HUES64 (cell line): ENCODE results near the gene GATAD2B.

Source experiments
- H3K27ac ChIP-seq: 2 replicates; pipeline ENCODE4 v1.7.0; 2013; ENCODE audit warnings: low read depth, low read length, inconsistent platforms
- H3K27me3 ChIP-seq: 2 replicates; pipeline ENCODE4 v1.6.1; 2013; ENCODE audit warnings: mild to moderate bottlenecking, low read length; ENCODE audit not compliant: insufficient read depth
- H3K36me3 ChIP-seq: 2 replicates; pipeline ENCODE4 v1.6.1; 2013; ENCODE audit warnings: mild to moderate bottlenecking, low read length; ENCODE audit not compliant: insufficient read depth
- H3K4me1 ChIP-seq: 2 replicates; pipeline ENCODE4 v1.6.1; 2013; ENCODE audit warnings: mild to moderate bottlenecking, low read length, moderate library complexity; ENCODE audit not compliant: insufficient read depth
- H3K4me3 ChIP-seq: 2 replicates; pipeline ENCODE4 v1.5.1; 2013; ENCODE audit warnings: mild to moderate bottlenecking, low read length, moderate library complexity
- H3K9ac ChIP-seq: 2 replicates; pipeline ENCODE4 v1.6.1; 2013; ENCODE audit warnings: mild to moderate bottlenecking, low read depth, low read length
- H3K9me3 ChIP-seq: 2 replicates; pipeline ENCODE4 v1.6.1; 2013; ENCODE audit warnings: low read depth, low read length; ENCODE audit not compliant: insufficient read depth
- WGBS: fragments of 150-250, 120-280 bp; methylation state at CpG from one replicate; pipeline ENCODE4 v1.1.7; 2013; ENCODE audit warnings: missing lambda C conversion rate; 5-methylcytosine and 5-hydroxymethylcytosine counted together

The GATAD2B gene

DNA sequence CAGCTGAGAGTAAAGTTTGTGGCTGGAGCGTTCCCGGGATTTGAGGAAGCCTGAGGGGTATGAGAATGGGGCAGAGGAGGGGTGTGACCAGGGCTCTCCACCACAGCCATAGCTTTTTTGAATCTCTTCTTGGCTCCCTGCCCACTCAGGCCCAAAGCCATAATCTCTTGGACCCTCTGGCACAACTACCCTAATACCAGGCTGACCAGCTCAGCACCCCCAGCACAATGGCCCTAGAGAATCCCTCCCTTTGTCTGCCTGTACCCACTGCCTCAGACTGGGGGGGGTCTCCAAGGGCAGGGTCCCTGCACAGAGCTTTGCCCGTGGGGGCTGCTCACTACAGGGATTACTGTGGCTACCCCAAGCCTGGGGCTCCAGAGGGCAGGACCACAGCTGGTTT is 16.2 kb upstream of the GATAD2B start:
- Histone ChIP-seq H3K36me3 (peaks cover 77% of the 10 kb centered on the region), H3K9ac (no peak overlapping the region)

DNA sequence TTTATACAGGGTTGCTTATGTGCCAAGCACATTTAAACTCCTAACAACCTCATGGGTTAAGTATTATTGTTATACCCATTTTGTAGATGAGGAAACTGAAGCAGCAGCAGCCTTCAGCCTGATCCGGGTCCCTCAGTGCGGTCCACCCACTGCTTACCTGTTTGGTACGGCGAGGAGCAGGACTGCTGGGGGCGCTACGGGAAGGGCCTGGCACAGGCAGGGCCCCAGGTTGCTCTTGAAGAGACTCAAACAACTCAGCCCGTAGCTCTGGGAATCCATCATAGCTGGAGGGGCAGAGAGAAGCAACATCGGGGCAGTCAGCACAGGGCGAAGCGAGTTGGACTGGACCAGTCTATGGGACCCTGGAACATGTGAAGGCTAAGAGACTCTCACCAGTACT is 14.6 kb upstream of the GATAD2B start:
- 95% methylated on average over 10 of the region's 10 CpGs for WGBS
- H3K36me3 ChIP-seq = peaks cover 83% of the 10 kb centered on the region

More for the DNA sequence above, 16.2 kb upstream of the GATAD2B start:
- H3K4me3 ChIP-seq = no peak overlapping the region
- no peaks in the 10 kb centered on the region for H3K9me3 ChIP-seq
- no peak overlapping the region for H3K27ac ChIP-seq
- H3K4me1 ChIP-seq = no peaks in the 10 kb centered on the region
- WGBS = 95% methylated on average over 3 of the region's 3 CpGs
- H3K27me3 ChIP-seq = no peaks in the 10 kb centered on the region

DNA sequence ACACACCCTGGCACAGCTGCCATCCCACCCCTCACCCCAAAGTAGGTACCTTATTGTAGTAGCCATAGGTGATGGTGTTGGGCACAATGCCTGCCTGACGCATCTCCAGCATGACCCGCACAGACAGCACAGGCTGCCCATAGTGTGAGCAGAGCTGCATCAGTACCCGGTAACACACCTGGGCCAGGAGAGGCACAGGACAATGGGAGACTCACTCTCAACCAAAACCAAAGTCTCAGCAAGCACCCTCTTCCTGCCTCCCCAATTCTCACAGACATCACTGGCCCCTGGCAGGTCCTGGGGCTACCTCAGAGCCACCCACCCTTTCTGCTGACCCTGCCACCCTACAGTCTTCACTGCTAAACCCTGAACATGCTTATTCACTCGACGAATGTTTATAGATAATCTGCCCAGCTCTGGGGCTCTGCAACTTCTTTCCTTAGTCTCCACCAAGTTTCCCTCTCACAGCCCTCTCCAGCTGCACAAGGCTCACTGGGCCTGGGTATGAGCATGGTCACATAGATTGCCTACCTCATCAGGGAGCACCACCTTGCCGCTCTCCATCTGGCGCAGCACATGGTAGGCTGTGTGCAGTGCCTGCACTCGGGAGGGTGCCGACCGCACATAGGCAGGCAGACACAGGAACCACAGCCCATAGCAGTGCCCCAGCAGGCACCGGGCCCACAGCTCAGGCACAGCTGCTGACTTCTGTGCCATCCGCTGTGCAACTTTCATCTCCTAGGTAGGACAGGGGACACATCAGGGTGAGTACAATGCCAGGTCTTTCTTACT is 13.4 kb upstream of the GATAD2B start:
- H3K4me3 ChIP-seq = no peak overlapping the region
- H3K27ac ChIP-seq = no peak overlapping the region
- 97% methylated on average over 12 of the region's 12 CpGs for WGBS
- no peaks in the 10 kb centered on the region for H3K9me3 ChIP-seq
- peaks cover 84% of the 10 kb centered on the region for H3K36me3 ChIP-seq
- no peak overlapping the region for H3K9ac ChIP-seq
- H3K4me1 ChIP-seq = no peaks in the 10 kb centered on the region
- H3K27me3 ChIP-seq = no peaks in the 10 kb centered on the region

More for the DNA sequence above, 14.6 kb upstream of the GATAD2B start:
- Histone ChIP-seq H3K4me1 (no peaks in the 10 kb centered on the region), H3K27me3 (no peaks in the 10 kb centered on the region), H3K9ac (no peak overlapping the region), H3K9me3 (no peaks in the 10 kb centered on the region), H3K4me3 (no peak overlapping the region), H3K27ac (no peak overlapping the region)

DNA sequence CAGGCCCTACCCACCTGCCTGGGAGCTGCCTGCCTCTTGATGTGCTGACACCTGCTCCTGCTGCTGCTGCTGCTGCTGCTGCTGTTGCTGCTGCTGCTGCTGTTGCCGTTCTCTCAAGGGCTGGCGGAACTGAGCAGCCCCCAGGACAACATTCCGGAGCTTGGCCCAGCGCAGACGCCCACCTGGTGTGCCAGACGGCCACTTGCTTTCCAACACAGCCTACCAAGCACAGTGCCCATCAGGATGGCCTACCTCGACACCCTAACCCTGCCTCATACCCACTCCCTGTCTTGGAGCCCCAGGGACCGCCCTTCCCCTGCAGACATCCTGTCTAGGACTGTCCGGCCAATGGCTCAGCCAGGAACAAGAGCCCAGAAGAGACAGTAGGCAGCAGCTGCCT is 12.0 kb upstream of the GATAD2B start:
- 98% methylated on average over 9 of the region's 9 CpGs for WGBS
- Histone ChIP-seq H3K4me3 (no peak overlapping the region), H3K27ac (no peak overlapping the region), H3K27me3 (no peaks in the 10 kb centered on the region), H3K36me3 (peaks cover 79% of the 10 kb centered on the region), H3K4me1 (no peaks in the 10 kb centered on the region), H3K9me3 (no peaks in the 10 kb centered on the region), H3K9ac (no peak overlapping the region)

DNA sequence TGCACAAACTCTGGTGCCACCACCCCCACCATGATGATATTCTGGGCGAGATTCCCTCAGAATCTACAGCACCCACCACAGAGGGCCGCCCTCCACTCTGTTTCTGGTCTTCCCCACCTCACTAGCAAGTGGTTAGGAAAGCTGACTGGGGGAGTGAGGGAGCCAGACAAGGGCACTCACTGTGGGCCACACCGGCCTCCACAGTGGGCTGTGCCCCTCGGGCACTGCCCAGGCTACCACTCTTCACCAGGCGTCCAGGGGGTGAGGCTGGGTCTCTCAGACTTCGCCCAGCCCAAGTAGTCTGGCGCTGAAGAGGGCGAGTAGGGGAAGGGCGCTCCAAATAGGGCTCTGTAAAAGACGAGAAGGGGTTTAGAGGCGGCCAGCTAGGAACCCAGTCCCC is 11.2 kb upstream of the GATAD2B start:
- Histone ChIP-seq H3K27ac (no peak overlapping the region), H3K4me3 (no peak overlapping the region), H3K9ac (no peak overlapping the region), H3K9me3 (no peaks in the 10 kb centered on the region), H3K4me1 (no peaks in the 10 kb centered on the region), H3K36me3 (peaks cover 73% of the 10 kb centered on the region), H3K27me3 (no peaks in the 10 kb centered on the region)
- 94% methylated on average over 11 of the region's 11 CpGs for WGBS

DNA sequence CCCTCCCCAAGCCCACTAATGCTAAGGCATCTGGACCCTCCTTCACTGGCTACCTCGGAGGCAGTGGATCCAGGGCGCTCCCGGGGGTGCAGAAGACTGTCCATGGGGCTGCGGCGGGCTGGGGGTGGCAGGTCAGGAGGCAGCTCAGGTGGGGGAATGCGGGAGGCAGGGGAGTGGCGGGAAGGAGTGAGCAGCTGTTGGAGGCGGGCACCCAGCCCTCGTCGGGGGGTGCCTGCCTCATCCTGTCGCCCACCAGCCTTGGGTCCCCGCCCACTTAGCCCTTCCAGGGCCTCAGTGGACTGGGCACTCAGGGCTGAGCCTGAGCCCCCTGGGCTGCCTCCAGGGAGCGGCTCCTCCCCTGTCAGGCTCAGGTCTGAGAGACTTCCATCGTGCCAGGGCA is 10.7 kb upstream of the GATAD2B start:
- H3K9me3 ChIP-seq = no peaks in the 10 kb centered on the region
- WGBS = 96% methylated on average over 14 of the region's 14 CpGs
- H3K27me3 ChIP-seq = no peaks in the 10 kb centered on the region
- H3K27ac ChIP-seq = no peak overlapping the region
- H3K4me1 ChIP-seq = no peaks in the 10 kb centered on the region
- no peak overlapping the region for H3K4me3 ChIP-seq
- peaks cover 69% of the 10 kb centered on the region for H3K36me3 ChIP-seq
- no peak overlapping the region for H3K9ac ChIP-seq

DNA sequence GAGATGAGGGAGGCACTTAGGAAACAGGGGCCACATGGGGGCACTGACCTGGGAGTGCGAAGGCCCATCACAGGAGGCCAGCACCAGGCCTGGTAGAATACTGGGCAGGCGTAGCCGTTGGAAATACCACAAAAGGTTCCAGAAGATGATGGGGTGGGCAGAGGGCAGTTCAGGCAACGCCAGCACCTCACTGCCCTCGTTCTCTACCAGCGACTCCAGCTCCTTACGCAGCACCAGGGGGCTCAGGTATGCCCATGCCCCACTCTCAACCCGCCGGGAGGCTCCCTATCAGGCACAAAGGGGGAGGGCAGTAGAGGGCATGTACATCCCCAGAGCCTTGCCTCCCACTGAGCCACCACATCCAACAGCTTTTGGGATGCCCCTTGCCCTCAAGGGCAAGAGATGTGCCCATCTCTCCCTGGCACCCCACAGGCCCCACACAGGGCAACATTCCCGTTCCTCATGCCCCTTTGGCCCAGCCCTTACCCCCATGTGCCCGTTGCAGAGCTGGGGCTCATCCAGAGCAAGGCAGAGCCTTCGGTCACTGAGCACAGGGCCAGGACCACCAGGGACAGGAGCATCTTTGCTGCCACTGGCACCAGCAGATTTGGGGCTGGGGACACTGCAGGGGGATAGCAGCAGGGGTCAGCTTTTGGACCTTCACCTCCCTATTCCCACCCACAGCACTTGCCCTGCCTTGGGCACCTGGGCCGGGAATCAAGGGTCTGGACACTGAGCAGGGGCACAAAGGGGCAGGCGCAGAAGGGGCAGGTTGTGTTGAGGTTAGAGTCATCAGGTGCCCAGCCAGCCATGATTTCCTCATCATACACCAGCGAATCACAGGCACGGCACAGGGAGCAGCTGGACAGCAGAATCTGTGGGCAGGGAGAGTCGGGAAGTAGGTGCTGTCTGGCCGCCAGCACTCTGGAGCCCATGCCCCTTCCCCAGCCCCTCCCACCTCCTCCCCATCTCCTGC is 9.7 kb upstream of the GATAD2B start:
- 95% methylated on average over 18 of the region's 18 CpGs for WGBS
- H3K4me3 ChIP-seq = no peak overlapping the region
- no peak overlapping the region for H3K9ac ChIP-seq
- no peaks in the 10 kb centered on the region for H3K4me1 ChIP-seq
- no peaks in the 10 kb centered on the region for H3K9me3 ChIP-seq
- H3K27me3 ChIP-seq = no peaks in the 10 kb centered on the region
- no peak overlapping the region for H3K27ac ChIP-seq
- H3K36me3 ChIP-seq = peaks cover 65% of the 10 kb centered on the region

DNA sequence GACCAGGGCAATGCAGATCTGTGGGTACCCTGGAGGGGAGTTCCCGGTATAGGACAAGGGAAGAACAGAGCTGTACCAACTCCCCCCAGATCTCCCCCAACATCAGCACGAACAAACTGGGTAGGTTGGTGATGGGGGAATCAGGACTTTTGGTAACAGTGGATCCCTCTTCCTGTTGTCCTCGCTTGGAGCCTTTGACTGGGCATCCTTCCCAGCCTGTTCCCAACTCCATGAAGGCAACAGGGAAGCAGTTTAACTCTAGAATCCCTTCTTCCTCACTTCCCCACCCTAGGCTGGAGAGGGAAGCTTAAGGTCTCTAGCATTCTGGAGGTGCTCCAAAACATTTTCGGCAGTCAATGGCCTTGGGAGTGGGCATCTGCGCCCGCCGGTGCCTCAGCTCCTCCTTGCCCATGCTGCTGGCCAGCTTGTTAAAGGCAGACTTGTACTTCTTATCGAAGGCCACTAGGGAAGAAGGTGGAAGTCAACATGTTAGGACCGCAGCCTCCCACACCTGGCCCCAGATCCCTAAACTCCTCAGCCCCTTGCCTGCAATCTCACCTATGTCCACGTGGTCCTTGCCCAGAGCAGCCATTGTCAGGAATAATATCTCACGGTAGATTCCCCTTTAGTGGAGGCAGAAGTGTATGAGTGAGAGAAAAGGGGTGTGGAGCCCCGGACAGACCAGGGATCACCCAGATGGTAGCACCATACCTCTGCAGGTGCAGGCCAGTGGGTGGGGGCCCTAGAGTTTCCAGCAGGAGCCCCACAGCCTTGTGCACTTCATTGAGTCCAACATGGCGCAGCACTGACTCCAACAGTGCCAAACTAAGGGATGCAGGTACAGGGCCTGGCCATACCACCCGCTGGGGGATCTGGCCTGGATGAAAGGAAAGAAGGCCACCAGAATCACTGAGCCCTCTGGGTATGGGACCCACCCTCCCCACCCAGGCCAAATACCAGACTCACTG is 7.5 kb upstream of the GATAD2B start:
- Histone ChIP-seq H3K36me3 (peaks cover 44% of the 10 kb centered on the region), H3K4me1 (no peaks in the 10 kb centered on the region), H3K4me3 (no peak overlapping the region), H3K27ac (no peak overlapping the region), H3K9ac (no peak overlapping the region), H3K27me3 (no peaks in the 10 kb centered on the region), H3K9me3 (no peaks in the 10 kb centered on the region)
- WGBS = 91% methylated on average over 12 of the region's 14 CpGs

DNA sequence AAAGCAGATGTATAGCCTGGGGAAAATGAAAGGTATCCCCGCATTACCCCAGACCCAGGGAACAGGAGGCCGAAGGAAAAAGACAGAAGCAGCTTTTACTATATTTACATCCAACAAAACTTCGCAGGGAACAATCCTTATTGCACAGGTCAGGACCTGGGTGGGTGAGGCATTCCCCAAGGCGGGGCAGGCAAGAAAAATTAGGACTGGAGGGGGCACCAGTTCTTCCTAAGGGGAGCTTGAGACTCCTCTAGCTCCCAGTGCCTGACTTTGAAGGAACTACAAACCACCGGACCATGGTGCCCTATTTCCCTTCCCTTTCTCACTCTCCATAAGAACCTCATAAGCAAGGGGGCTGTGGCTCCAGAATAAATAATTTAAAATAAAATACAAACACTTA is 6.7 kb upstream of the GATAD2B start:
- 92% methylated on average over 5 of the region's 5 CpGs for WGBS
- H3K27ac ChIP-seq = no peak overlapping the region

DNA sequence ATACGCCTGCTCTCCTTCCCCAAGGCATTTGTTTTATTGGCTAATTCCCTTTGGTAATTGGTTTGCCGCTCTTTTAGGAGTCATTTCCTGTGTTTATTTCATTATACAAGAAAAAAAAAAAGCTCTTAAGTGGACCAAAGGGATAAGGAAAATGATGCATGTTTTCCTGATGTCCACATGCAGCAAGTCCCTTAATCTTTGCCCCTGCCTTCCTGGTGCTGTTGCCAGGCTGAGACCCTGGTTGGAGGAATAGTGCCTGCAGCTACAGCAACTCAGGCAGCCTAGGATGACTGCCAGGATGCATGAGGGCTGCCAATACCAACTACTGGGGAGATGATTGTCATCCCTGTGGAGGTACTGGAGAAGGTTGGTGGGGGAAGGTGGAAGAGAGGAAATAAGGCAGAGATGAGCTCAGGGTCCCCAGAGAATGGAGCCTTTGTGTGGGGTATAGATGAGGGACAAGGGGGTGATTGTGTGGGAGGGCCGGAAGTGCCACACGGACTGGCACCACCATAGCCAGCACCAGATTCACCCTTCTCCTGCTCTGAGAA is 6.1 kb upstream of the GATAD2B start:
- 80% methylated on average over 4 of the region's 4 CpGs for whole genome bisulfite sequencing
- Histone ChIP-seq H3K9me3 (no peaks in the 10 kb centered on the region), H3K36me3 (peaks cover 32% of the 10 kb centered on the region), H3K4me1 (no peaks in the 10 kb centered on the region), H3K27me3 (no peaks in the 10 kb centered on the region), H3K9ac (no peak overlapping the region), H3K4me3 (no peak overlapping the region), H3K27ac (no peak overlapping the region)

More for the DNA sequence above, 6.7 kb upstream of the GATAD2B start:
- H3K4me1 ChIP-seq = no peaks in the 10 kb centered on the region
- H3K9ac ChIP-seq = no peak overlapping the region
- no peak overlapping the region for H3K4me3 ChIP-seq
- H3K9me3 ChIP-seq = no peaks in the 10 kb centered on the region
- no peaks in the 10 kb centered on the region for H3K27me3 ChIP-seq
- peaks cover 36% of the 10 kb centered on the region for H3K36me3 ChIP-seq
